ENCODE data around the gene LGALS14.

DNA sequence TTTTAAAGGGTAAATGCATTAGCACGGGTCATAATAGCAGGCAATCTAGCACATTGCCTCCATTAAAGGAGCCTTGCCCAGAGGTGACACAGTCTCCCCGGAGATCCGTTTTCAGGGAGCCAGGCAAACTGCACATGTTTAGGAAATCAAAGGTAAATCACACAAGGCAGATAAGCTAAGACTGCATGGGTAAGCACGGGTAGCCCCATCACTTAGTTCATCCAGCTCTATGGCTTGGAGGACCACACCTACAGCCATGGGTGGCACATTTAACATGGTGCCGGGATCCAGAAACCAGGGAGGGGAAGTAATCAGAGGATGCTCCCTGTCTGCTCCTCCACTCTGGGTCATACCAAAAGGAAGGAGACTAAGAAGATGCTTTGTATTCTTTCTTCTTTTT lies 31.8 kb upstream of the LGALS14 start:
- TF ChIP-seq, protein P1, sequence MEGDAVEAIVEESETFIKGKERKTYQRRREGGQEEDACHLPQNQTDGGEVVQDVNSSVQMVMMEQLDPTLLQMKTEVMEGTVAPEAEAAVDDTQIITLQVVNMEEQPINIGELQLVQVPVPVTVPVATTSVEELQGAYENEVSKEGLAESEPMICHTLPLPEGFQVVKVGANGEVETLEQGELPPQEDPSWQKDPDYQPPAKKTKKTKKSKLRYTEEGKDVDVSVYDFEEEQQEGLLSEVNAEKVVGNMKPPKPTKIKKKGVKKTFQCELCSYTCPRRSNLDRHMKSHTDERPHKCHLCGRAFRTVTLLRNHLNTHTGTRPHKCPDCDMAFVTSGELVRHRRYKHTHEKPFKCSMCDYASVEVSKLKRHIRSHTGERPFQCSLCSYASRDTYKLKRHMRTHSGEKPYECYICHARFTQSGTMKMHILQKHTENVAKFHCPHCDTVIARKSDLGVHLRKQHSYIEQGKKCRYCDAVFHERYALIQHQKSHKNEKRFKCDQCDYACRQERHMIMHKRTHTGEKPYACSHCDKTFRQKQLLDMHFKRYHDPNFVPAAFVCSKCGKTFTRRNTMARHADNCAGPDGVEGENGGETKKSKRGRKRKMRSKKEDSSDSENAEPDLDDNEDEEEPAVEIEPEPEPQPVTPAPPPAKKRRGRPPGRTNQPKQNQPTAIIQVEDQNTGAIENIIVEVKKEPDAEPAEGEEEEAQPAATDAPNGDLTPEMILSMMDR (IDR thresholded peaks at IDR 0.05): no peak
- TF ChIP-seq POLR2A (IDR thresholded peaks at IDR 0.05): no peak

Data from body of pancreas (tissue), 4 donors.